Endometrium (tissue), 2 donors: ENCODE data around the gene PAX3.

Experiments used
- FAIRE-seq: peaks from 2 replicates; lab custom pipeline; 2012; peaks lifted over from hg19 to GRCh38; lab: Jason Lieb, UNC
- donor health status: control.
- donor health status: control.

The PAX3 gene

DNA sequence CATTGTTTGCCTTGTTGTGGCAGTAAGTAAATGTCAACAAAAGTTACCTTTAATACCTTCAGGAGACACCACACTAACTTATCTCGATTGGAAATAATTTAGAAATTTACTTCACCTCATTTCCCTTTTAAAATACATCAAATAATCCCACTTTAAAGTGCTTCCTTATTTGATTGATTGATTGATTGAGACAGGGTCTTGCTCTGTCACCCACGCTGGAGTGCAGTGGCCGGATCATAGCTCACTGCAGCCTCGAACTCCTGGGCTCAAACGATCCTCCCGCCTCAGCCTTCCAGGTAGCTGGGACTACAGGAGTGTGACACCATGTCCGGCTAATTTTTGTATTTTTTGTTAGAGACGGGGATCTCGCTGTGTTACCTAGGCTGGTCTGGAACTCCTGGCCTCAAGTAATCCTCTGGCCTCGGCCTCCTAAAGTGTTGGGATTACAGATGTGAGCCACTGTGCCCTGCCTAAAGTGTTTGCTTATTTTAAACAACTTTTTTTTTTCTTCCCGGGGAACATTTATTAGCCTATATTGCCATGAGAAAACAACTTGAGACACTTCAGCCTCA is 12.0 kb upstream of the PAX3 start:
- FAIRE-seq: no peak

DNA sequence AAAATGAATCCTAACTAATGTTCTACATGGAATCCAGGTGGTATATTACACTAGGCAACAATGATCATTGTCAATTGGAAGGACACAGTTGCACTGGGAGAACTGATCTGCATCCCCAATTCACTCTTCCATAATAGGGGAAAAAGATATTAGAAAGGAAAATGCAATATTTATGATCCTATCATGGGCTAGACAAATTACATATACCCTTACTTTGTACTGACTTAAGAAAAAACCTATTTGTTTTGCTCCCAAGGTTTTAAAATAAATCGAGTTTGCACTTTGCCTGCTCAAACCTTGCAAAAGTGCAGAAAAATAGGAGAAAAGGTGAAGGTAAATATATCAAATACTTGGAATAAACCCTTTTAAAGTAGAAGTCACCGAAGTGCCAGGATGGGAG is 11.0 kb upstream of the PAX3 start:
- FAIRE-seq: no peak

GRCh38 chr2:222309361-222309760 is 10.6 kb upstream of the PAX3 start:
- FAIRE-seq: no peak

- FAIRE-seq: no peak
Observed at GRCh38 chr2:222307978-222308730, 9.4 kb upstream of the PAX3 start.

DNA sequence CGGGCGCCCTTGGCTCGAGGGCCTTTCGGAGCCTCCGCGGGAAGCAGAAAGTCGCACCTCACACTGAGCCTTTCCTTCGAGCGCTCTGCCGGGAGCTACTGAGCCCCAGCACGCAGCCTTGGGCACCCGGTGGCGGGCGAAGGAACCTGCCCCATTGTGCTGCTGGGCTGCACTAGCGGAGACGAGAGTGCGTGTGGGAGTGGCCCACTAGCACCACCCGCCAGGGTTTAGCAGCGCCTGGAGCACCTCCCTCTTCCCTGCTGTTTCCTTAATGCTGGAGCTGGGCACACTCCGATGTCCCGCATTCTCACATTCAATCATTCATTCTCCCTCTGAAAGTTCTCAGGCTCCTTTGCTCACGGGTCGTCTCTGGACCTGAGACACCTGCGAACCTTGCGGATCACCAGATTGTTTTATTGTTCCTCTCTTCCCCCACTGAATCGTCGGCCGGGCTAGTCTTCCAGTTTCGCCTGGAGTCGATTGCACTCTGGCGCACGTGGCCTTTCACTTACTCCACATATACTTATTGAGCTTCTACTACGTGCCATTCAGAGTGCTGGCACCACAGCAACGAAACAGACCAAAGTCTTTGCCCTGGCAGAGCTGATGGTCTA is 8.5 kb upstream of the PAX3 start:
- FAIRE-seq: no peak

DNA sequence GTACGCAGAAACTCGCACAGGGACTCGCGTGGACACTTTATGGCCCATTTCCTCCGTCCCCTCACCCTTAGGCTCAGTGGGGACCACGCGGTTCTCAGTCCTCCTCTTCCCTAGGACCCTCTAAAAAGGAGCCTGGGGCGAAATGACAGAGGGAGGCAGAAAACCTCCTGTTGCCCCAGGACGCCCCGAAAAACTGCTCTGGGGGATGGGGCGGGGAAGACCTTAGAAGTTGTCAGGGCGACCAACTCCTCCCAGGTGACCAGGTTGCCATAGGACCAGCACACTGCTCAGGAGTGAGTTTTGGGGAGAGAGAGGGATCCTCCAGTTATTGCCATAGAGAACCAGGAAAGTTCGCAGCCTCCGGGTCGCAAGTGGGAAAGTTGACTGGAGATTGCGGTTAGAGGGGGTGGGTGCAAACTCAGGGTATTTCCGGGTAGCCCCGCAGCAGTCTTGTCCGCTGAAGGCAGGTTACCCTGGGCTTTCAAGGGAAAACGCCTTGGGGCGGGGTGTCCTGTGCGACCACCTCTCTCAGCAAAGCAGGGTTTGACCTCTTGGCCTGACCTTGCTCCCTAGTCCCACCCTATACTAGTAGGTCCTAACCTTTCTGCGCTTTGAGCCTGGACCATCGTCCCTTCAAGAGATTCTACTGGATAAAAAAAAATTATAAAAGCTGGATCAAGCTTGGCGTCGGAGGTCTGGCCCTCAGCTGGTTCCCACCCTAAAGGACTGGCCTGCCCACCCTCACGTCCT is 7.8 kb upstream of the PAX3 start:
- no peak for FAIRE-seq

GRCh38 chr2:222305516-222306392 is 7.0 kb upstream of the PAX3 start:
- no peak for FAIRE-seq

GRCh38 chr2:222304737-222305515 is 6.1 kb upstream of the PAX3 start:
- FAIRE-seq: no peak

- no peak for FAIRE-seq
Observed at GRCh38 chr2:222303828-222304736, 5.3 kb upstream of the PAX3 start.

GRCh38 chr2:222303045-222303827 is 4.4 kb upstream of the PAX3 start:
- FAIRE-seq: no peak

- FAIRE-seq: no peak
Observed at GRCh38 chr2:222302178-222303018, 3.6 kb upstream of the PAX3 start.

GRCh38 chr2:222301796-222302118 is 3.0 kb upstream of the PAX3 start:
- FAIRE-seq: no peak

DNA sequence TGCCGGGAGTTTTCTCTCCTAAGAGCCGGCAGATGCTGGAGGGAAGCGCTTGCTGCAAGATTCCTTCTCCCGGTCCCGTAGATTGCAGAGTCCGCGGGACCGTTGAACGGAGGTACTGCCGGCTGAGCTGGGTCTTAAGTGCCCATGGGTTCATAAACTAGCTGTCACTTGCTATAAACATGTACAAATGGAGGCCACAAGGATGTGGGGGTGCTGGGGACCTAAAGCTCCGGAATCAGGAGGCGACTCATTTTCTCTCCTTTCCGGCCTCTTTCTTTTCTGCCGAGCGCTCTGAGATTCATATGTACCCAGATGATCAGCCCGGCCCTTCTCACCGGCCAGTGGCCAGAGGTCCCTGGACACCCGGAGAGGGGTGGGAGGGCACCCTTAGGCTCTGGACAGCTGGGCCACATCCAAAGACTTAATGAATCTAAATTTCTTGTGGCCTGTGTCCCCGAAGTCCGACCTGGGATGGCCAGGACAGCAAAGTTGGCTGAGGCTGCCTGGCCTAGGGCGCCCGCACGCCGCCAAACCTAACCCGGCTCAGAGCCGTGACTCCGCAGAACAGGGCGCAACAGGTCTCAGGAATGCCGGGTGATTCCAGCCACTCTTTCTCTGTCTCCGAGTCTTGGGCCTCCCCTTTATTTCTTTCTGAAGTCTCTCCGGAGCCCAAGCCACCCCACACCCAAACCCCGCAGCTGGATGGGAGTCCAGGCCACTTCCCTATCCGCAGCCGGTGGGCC is 2.4 kb upstream of the PAX3 start:
- no peak for FAIRE-seq

- FAIRE-seq: no peak
Observed at GRCh38 chr2:222300726-222301052, 1.9 kb upstream of the PAX3 start.

GRCh38 chr2:222299906-222300725 is 1.3 kb upstream of the PAX3 start:
- FAIRE-seq: no peak

DNA sequence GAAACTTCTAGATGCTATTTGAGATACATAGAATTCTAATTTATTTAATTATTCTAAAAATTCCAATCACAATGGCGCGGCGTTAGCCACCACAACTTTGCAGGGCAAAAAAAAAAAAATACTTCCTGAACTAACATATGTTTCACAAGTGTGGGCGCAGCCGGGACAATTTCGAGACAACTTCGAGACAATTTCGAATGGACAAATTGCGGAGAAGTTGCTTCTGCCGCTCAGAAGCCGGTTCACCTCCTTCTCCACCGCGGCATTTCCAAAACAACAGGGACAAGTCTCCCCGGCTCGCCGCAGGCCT is 842 bp downstream of the PAX3 start:
- FAIRE-seq: no peak

DNA sequence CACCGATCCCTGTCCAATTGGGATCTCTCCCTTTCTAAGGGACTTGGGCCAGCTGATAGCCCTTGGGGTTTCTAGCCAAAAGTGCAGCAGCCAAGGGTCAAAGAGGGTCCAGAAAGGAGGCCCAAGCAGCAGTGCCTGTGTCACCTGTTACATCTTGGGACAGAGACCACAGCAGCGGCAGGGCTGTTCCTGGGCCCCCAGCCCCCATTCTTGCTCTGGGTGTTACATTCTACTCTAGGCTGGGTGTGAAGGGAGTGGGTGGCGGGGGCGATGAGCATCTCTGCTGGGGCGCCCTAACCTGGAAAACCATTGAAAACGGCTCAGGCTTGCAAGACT is 1.2 kb downstream of the PAX3 start:
- no peak for FAIRE-seq
